Measurements from ENCODE around the gene SPAG5.

Gene SPAG5

DNA sequence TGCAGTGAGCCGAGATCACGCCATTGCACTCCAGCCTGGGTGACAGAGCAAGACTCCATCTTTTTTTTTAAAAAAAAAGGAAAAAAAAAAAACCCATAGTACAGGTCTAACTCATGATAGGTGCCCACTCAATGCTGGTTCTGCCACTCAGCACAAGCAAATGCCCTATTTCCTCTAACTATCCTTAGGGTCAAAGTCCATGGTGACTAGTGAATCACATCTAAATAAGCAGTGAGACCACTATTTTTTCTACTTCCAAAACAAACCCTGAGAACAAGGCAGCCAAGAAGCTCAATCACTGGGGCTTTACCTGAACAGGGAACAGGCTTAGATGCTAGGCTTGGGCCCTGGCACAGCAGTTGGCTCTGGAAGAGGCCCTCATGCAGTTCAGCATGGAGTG, 42.8 kb upstream of the SPAG5 start:
- H3K4me3 ChIP-seq (ENCODE audit: control insufficient read depth, low read depth, low read length) = no peak overlapping the region
- TF ChIP-seq, protein P1, sequence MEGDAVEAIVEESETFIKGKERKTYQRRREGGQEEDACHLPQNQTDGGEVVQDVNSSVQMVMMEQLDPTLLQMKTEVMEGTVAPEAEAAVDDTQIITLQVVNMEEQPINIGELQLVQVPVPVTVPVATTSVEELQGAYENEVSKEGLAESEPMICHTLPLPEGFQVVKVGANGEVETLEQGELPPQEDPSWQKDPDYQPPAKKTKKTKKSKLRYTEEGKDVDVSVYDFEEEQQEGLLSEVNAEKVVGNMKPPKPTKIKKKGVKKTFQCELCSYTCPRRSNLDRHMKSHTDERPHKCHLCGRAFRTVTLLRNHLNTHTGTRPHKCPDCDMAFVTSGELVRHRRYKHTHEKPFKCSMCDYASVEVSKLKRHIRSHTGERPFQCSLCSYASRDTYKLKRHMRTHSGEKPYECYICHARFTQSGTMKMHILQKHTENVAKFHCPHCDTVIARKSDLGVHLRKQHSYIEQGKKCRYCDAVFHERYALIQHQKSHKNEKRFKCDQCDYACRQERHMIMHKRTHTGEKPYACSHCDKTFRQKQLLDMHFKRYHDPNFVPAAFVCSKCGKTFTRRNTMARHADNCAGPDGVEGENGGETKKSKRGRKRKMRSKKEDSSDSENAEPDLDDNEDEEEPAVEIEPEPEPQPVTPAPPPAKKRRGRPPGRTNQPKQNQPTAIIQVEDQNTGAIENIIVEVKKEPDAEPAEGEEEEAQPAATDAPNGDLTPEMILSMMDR (IDR thresholded peaks at IDR 0.05; ENCODE audit: control insufficient read depth, insufficient read depth, low read depth, low read length, missing control alignments) = no peak
- DNase-seq (ENCODE audit: low read depth) = no peak

DNA sequence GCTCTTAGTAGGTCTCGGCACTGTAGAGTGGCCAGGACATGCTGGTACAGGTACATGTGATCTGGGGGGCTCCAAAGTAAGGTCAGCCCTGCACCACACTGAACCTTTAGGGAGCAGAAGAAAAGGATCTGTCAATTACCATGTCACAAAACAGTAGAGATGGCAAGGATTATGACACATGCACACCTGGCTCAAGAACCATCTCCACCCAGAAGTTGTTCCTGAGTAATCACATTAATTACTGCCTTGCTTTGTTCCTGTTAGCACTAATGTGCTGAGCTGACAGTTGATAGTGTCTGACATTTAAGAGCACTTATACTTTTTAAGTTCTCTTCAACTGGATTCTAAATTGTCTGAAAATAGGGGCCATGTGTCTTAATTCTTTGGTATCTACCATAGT, 36.7 kb upstream of the SPAG5 start:
- H3K4me3 ChIP-seq (ENCODE audit: control insufficient read depth, low read depth, low read length) = no peak overlapping the region
- TF ChIP-seq, protein P1 (IDR thresholded peaks at IDR 0.05; ENCODE audit: control insufficient read depth, insufficient read depth, low read depth, low read length, missing control alignments) = no peak
- no peak for DNase-seq (ENCODE audit: low read depth)

DNA sequence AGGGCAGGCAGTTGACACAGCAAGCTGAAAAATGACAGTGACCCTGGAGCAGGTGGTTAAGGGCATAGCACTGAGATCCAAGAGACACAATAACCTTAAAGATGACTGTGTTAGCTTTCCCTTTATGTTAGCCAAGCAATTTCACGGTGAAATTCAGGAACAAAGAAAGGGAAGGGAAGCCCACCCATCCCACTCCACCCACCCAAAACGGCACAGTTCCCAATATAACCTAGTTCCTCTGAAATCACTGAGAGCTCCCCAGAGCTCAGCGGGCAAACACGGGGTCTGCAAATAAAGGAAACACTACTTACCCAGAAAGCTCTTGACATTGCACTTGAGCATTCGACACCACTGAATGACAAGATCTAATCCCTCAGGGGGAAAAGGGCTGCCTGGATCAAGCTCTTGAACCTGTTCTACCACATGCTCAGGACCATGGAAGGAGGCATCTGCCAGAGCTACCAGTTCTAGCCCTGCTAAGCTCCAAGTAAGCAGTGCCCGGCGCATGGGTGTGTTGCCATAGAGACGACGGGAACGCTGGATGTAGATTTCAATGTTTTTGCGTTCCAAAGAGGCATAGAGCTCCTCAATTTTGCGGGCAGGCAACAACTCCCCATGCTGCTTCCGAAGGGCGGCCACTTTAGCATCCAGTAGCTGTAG, 35.5 kb upstream of the SPAG5 start:
- no peak for DNase-seq (ENCODE audit: low read depth)
- no peak overlapping the region for H3K4me3 ChIP-seq (ENCODE audit: control insufficient read depth, low read depth, low read length)
- TF ChIP-seq, protein P1 (IDR thresholded peaks at IDR 0.05; ENCODE audit: control insufficient read depth, insufficient read depth, low read depth, low read length, missing control alignments) = no peak

DNA sequence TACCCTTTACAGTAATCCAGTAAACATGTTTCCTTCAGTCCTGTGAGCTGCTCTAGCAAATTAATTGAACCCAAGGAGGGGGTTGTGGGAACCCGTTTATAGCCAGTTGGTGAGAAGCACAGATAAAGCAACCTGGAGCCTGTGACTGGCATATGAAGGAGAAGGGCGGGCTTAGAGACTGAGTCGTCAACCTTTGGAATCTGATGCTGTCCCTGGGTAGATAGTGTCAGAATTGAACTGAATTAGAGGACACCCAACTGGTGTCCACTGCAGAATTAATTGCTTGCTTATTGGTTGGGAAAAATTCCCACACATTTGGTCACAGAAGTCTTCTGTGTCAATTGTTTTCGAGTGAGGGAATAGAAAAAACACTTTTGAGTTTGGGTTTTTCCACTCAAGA, 28.0 kb upstream of the SPAG5 start:
- H3K4me3 ChIP-seq (ENCODE audit: control insufficient read depth, low read depth, low read length) = no peak overlapping the region
- DNase-seq (ENCODE audit: low read depth) = no peak
- TF ChIP-seq, protein P1 (IDR thresholded peaks at IDR 0.05; ENCODE audit: control insufficient read depth, insufficient read depth, low read depth, low read length, missing control alignments) = no peak

DNA sequence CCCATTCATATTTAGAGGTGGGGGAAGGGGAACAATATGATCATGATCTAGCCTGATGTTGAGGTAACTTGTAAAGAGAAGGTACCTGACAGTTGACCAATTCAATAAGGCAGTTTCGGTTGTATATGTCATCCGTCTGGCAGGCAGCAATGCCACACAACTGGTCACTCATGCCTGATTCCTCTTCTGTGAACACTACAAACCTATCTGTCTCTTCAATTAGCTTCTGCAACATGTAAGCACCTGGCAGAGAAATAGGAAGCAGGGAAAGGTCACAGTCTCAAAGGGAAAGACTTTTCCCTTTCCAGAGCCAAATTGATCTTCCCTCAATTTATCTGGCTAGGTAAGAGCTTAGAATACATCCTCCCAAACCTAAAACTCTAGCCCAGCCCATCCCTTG, 25.3 kb upstream of the SPAG5 start:
- TF ChIP-seq, protein P1 (IDR thresholded peaks at IDR 0.05; ENCODE audit: control insufficient read depth, insufficient read depth, low read depth, low read length, missing control alignments) = no peak
- no peak for DNase-seq (ENCODE audit: low read depth)
- no peak overlapping the region for H3K4me3 ChIP-seq (ENCODE audit: control insufficient read depth, low read depth, low read length)

DNA sequence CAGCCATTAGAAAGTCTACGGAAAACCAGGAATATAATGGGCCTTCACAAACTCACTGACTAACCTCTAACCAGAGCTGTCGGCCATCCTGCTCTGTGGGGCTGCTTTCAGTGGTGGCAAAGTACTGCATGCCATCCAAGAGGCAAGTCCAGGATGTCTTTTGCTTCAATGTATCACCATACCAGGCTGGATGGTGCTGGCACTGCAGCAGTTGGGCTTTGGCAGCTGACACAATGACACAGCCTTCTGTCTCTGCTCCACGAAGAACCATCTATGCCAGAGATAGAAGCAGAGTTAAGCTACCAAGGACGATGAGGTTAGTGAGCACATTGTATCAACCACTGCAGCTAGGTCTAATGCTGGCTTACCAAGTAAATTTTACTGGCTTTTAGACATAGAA, 24.9 kb upstream of the SPAG5 start:
- H3K4me3 ChIP-seq (ENCODE audit: control insufficient read depth, low read depth, low read length) = no peak overlapping the region
- TF ChIP-seq, protein P1 (IDR thresholded peaks at IDR 0.05; ENCODE audit: control insufficient read depth, insufficient read depth, low read depth, low read length, missing control alignments) = no peak
- DNase-seq (ENCODE audit: low read depth) = no peak

All from AG09309 (cell line).